Vagina (tissue), 2 donors: Measurements from ENCODE around the gene GRIP2. TPM values are rescaled to one million over a fixed set of nuclear protein-coding genes. Genes with fewer than 3 reads are reported as not detected.

Experiments used
- DNase-seq, 2 donors: peaks; one replicate each; pipeline ENCODE4 v3.0.0-alpha.2; 2017; ENCODE audit errors: extremely low spot score in 2 of 2
- H3K27ac ChIP-seq: fragments of 200-600 bp; sonication (generic); one replicate; pipeline ENCODE4 v1.5.1; 2019
- H3K27me3 ChIP-seq: fragments of 200-600 bp; sonication (generic); one replicate; pipeline ENCODE4 v1.5.1; 2019
- H3K36me3 ChIP-seq, 2 donors: fragments of 200-600 bp; sonication (generic); one replicate each; pipeline ENCODE4 v1.5.1; 2017 to 2019
- H3K4me1 ChIP-seq: fragments of 200-600 bp; sonication (generic); one replicate; pipeline ENCODE4 v1.5.1; 2019
- H3K4me3 ChIP-seq, 2 donors: fragments of 200-600 bp; sonication (generic); 1 replicate in 1 of 2; 2 replicates in 1 of 2; pipeline ENCODE4 v1.5.1; 2016 to 2019
- H3K9me3 ChIP-seq: fragments of 200-600 bp; sonication (generic); one replicate; pipeline ENCODE4 v1.5.1; 2019
- POLR2A ChIP-seq, 2 donors: fragments of 450-650 bp; IDR thresholded peaks; one replicate each; pipeline ENCODE4 v1.6.1; 2017; ENCODE audit warnings: antibody characterized with exemption in 2 of 2, mild to moderate bottlenecking in 2 of 2, moderate library complexity in 2 of 2
- POLR2AphosphoS5 ChIP-seq, 2 donors: sonication (generic); formaldehyde crosslinking; IDR thresholded peaks; one replicate each; pipeline ENCODE4 v1.9.0; 2017; ENCODE audit warnings: antibody characterized with exemption in 2 of 2, mild to moderate bottlenecking in 2 of 2, low read depth in 1 of 2; ENCODE audit not compliant: insufficient read depth in 1 of 2
- intact Hi-C: fragments of 100-400 bp; cut with DNase I; formaldehyde crosslinking; loops from one replicate; pipeline ENCODE4 v1.15.1; 2023
- total RNA-seq: library from RNA; depleted of rRNA; stranded (reverse); fragments of >200 nt; gene quantifications from one replicate; pipeline ENCODE4 v1.2.3, GENCODE V29; 2016
- TF ChIP-seq, protein P1 (sequence below), 3 experiments: fragments of 450-650 bp in 2 of 3; fragments of 200-600 bp in 1 of 3; sonication (generic) in 1 of 3; IDR thresholded peaks; one replicate each; pipeline ENCODE4 v1.5.1; 2017 to 2019; ENCODE audit warnings: antibody characterized with exemption in 3 of 3, mild to moderate bottlenecking in 2 of 3, moderate library complexity in 2 of 3

GRIP2 gene
- total RNA-seq, 1 donor from 2014 or later: 0.98 TPM

DNA sequence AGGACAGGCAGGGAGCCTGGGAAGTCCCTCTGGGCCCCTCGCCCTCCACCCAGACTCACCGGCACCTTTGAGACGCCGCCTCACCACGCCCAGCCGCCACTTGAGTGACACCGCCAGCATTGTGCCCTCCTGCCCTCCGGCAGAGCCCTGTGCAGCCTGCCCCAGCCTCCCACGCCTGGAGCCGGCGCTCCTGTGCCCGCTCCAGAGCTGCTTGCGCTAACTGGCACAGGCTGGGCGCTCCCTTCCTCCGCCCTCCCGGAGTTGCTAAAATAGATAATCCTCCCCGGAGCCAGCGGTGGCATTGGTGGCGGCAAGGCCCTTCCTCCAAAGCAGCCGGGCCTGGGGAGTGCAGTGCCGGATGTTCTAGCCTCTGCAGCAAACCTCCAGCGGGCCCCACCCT, 15.7 kb upstream of the GRIP2 start:
- Histone ChIP-seq H3K27ac (no peak overlapping the region), H3K27me3 (no peaks in the 10 kb centered on the region), H3K9me3 (no peaks in the 10 kb centered on the region), H3K4me1 (peaks cover 8% of the 10 kb centered on the region), H3K36me3 (no peaks in the 10 kb centered on the region), H3K4me3 (no peak overlapping the region)
- no peak for DNase-seq
- TF ChIP-seq POLR2AphosphoS5 (IDR thresholded peaks at IDR 0.05; ENCODE audit: insufficient read depth in 1 of 2, low read depth in 1 of 2) (no peak), POLR2A (IDR thresholded peaks at IDR 0.05) (no peak)
- TF ChIP-seq, protein P1, sequence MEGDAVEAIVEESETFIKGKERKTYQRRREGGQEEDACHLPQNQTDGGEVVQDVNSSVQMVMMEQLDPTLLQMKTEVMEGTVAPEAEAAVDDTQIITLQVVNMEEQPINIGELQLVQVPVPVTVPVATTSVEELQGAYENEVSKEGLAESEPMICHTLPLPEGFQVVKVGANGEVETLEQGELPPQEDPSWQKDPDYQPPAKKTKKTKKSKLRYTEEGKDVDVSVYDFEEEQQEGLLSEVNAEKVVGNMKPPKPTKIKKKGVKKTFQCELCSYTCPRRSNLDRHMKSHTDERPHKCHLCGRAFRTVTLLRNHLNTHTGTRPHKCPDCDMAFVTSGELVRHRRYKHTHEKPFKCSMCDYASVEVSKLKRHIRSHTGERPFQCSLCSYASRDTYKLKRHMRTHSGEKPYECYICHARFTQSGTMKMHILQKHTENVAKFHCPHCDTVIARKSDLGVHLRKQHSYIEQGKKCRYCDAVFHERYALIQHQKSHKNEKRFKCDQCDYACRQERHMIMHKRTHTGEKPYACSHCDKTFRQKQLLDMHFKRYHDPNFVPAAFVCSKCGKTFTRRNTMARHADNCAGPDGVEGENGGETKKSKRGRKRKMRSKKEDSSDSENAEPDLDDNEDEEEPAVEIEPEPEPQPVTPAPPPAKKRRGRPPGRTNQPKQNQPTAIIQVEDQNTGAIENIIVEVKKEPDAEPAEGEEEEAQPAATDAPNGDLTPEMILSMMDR (IDR thresholded peaks at IDR 0.05): no peak
- intact Hi-C loops: no loop called here

DNA sequence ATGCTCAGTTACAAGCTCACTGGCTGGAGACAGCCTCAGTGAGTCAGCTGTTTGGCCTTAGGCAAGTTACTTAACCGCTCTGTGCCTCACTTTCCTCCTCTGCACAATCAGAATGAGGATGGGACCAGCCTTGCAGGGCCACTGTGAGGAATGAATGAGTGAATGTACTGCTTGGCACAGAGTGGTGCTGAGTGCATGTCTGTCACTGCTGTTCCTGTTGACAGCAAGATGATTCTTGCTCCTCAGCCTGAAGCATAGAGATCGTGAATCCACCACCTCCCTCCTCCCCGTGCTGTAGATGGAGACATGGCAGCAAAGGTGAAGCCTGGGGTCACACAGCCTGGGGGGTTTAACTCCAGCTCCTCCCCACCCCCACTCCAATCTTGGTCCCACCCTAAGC, 14.6 kb upstream of the GRIP2 start:
- H3K9me3 ChIP-seq: no peaks in the 10 kb centered on the region
- TF ChIP-seq, protein P1 (IDR thresholded peaks at IDR 0.05): no peak
- TF ChIP-seq POLR2AphosphoS5 (IDR thresholded peaks at IDR 0.05; ENCODE audit: insufficient read depth in 1 of 2, low read depth in 1 of 2) (no peak), POLR2A (IDR thresholded peaks at IDR 0.05) (no peak)
- H3K36me3 ChIP-seq: no peaks in the 10 kb centered on the region
- H3K4me1 ChIP-seq: peaks cover 8% of the 10 kb centered on the region
- H3K27me3 ChIP-seq: no peaks in the 10 kb centered on the region
- no peak overlapping the region for H3K4me3 ChIP-seq
- DNase-seq: no peak
- no peak overlapping the region for H3K27ac ChIP-seq
- intact Hi-C loops: no loop called here

DNA sequence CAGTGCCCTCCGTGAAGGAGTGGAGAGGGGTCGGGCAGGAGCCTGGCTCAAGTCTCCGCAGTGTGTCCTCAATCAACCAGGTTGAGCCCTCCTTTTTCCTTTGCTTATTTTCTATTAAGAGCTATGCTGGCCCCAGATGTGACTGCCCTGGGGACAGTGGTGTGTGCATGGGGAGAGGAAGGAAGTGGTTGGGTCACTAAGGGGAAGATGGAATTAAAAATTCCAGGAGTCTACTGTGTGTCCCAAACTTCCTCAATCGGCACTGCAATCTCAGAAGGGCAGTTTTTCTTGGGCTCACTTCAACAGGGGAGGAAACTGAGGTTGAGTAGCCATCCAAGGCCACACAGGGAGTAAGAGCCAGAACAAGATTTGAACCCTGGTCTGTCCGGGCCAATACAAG, 13.7 kb upstream of the GRIP2 start:
- Histone ChIP-seq H3K27ac (no peak overlapping the region), H3K4me1 (peaks cover 8% of the 10 kb centered on the region), H3K27me3 (no peaks in the 10 kb centered on the region), H3K9me3 (no peaks in the 10 kb centered on the region), H3K36me3 (no peaks in the 10 kb centered on the region), H3K4me3 (no peak overlapping the region)
- TF ChIP-seq POLR2AphosphoS5 (IDR thresholded peaks at IDR 0.05; ENCODE audit: insufficient read depth in 1 of 2, low read depth in 1 of 2) (no peak), POLR2A (IDR thresholded peaks at IDR 0.05) (no peak)
- TF ChIP-seq, protein P1 (IDR thresholded peaks at IDR 0.05): no peak
- intact Hi-C loops: no loop called here
- DNase-seq: no peak

DNA sequence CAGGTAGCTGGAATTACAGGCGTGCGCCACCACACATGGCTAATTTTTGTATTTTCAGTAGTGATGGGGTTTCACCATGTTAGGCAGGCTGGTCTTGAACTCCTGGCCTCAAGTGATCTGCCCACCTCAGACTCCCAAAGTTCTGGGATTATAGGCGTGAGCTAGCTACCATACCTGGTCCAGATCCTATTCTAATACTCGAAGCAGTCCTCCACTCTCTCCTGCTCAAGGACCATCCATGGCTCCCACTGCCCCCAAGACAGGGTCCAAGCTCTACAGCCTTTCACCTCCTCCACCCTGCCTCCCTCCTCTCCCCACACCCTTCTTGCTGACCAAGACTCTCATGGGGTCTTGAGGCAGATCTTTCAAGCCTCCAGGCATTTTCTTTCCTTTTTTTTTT, 12.6 kb upstream of the GRIP2 start:
- Histone ChIP-seq H3K27ac (no peak overlapping the region), H3K36me3 (no peaks in the 10 kb centered on the region), H3K27me3 (no peaks in the 10 kb centered on the region), H3K4me3 (no peak overlapping the region), H3K9me3 (no peaks in the 10 kb centered on the region), H3K4me1 (peaks cover 16% of the 10 kb centered on the region)
- TF ChIP-seq, protein P1 (IDR thresholded peaks at IDR 0.05): no peak
- TF ChIP-seq POLR2AphosphoS5 (IDR thresholded peaks at IDR 0.05; ENCODE audit: insufficient read depth in 1 of 2, low read depth in 1 of 2) (no peak), POLR2A (IDR thresholded peaks at IDR 0.05) (no peak)
- DNase-seq: no peak
- intact Hi-C loops: no loop called here

DNA sequence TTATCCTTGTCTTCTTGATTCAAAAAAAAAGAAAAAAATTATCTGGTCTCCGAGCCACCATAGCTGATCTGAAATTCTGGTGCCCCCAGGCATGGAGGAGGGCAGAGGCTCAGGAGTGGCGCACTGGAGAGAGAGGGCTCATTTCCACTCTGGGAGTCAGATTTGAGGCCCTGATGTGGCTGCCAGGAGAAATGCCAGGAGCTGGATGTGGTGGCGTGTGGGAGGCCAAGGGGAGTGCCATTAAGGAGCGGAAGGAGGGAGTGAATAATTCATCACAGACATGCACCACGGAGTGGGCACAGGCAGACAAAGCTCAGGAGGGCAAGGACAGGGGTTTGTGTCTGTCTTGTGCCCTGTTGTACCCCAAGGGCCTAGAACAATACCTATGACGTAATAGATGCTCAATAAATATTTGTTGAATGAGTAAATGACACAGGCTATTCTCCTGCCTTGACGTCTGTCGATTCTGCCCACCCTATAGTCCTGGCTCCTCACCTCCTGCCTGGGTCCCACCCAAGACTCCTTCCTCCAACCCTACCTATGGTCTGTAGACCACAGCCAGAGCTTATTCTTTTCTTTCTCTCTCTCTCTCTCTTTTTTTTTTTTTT, 12.0 kb upstream of the GRIP2 start:
- Histone ChIP-seq H3K4me3 (no peak overlapping the region), H3K4me1 (peaks cover 17% of the 10 kb centered on the region), H3K9me3 (no peaks in the 10 kb centered on the region), H3K27ac (no peak overlapping the region), H3K27me3 (no peaks in the 10 kb centered on the region), H3K36me3 (no peaks in the 10 kb centered on the region)
- DNase-seq: no peak
- intact Hi-C loops: no loop called here
- TF ChIP-seq POLR2A (IDR thresholded peaks at IDR 0.05) (no peak), POLR2AphosphoS5 (IDR thresholded peaks at IDR 0.05; ENCODE audit: insufficient read depth in 1 of 2, low read depth in 1 of 2) (no peak)
- TF ChIP-seq, protein P1 (IDR thresholded peaks at IDR 0.05): no peak
